GM12878 (cell line): ENCODE results near the gene KCNAB2. TPM values are rescaled to one million over a fixed set of nuclear protein-coding genes. Genes with fewer than 3 reads are reported as not detected.

Source experiments
- BMI1 ChIP-seq: fragments of 450-650 bp; IDR thresholded peaks from 2 replicates; pipeline ENCODE4 v1.6.1; 2016; ENCODE audit warnings: mild to moderate bottlenecking, moderate library complexity, borderline replicate concordance
- CREB1 ChIP-seq: IDR thresholded peaks from 2 replicates; pipeline ENCODE4 v1.6.1; 2012; ENCODE audit warnings: low read depth, mild to moderate bottlenecking, inconsistent platforms
- ESRRA ChIP-seq: IDR thresholded peaks from 2 replicates; pipeline ENCODE4 v1.6.1; 2012; ENCODE audit warnings: mild to moderate bottlenecking, low read length, improper control_type of control experiment
- MEF2B ChIP-seq: fragments of 450-650 bp; IDR thresholded peaks from 2 replicates; pipeline ENCODE4 v1.6.1; 2018; ENCODE audit warnings: mild to moderate bottlenecking, moderate library complexity; ENCODE audit not compliant: partially characterized antibody, poor library complexity, severe bottlenecking
- PAX5 ChIP-seq: IDR thresholded peaks from 2 replicates; pipeline ENCODE4 v1.6.1; 2011; ENCODE audit warnings: low read depth, low read length, borderline replicate concordance
- RAD21 ChIP-seq: IDR thresholded peaks from 2 replicates; pipeline ENCODE4 v1.6.1; 2011; ENCODE audit warnings: mild to moderate bottlenecking, low read depth, low read length, moderate library complexity; ENCODE audit not compliant: insufficient read depth
- REST ChIP-seq: IDR thresholded peaks from 2 replicates; pipeline ENCODE4 v1.6.1; 2012; ENCODE audit warnings: mild to moderate bottlenecking, low read depth, low read length
- SMC3 ChIP-seq: IDR thresholded peaks from 2 replicates; pipeline ENCODE4 v1.6.1; 2011; ENCODE audit warnings: low read length, improper control_type of control experiment, borderline replicate concordance
- TCF12 ChIP-seq: IDR thresholded peaks from 2 replicates; pipeline ENCODE4 v1.6.1; 2011; ENCODE audit warnings: low read depth, mild to moderate bottlenecking, low read length
- WRNIP1 ChIP-seq: IDR thresholded peaks from 2 replicates; pipeline ENCODE4 v1.6.1; 2011; ENCODE audit warnings: low read depth, low read length, improper control_type of control experiment, borderline replicate concordance
- YBX1 ChIP-seq: fragments of 450-650 bp; IDR thresholded peaks from 2 replicates; pipeline ENCODE4 v1.6.1; 2016; ENCODE audit warnings: antibody characterized with exemption
- polyA plus RNA-seq, 11 experiments: library from polyadenylated mRNA; depleted of rRNA in 4 of 11; unstranded in 6 of 11; stranded (reverse) in 5 of 11; fragments of >200 nt; fragmentation: Nextera tagmentation in 4 of 11; fragmentation: Illumina TruSeq in 1 of 11; extraction: Ambion mirVana in 4 of 11; extraction: Trizol in 1 of 11; gene quantifications; 1 replicate in 1 of 11; 2 replicates in 10 of 11; pipeline versions ENCODE4 v1.2.1 to v1.2.3, GENCODE V29; 2011 to 2016; ENCODE audit warnings: inconsistent platforms in 2 of 11, missing spikeins in 2 of 11, low read depth in 1 of 11
- total RNA-seq, 4 experiments: library from RNA; depleted of rRNA in 3 of 4; stranded (reverse); fragments of >200 nt in 3 of 4; fragmentation: Illumina TruSeq in 1 of 4; extraction: Trizol in 1 of 4; gene quantifications; 2 replicates each; pipeline versions ENCODE4 v1.2.1 to v1.2.3, GENCODE V29; 2013 to 2021
- TF ChIP-seq, protein P1 (sequence below): IDR thresholded peaks from 2 replicates; pipeline ENCODE4 v1.6.1; 2012; ENCODE audit warnings: low read depth, low read length, improper control_type of control experiment
- TF ChIP-seq, protein P2 (sequence below): fragments of 450-650 bp; IDR thresholded peaks from 2 replicates; pipeline ENCODE4 v1.6.1; 2017; ENCODE audit warnings: low read depth, mild to moderate bottlenecking, moderate library complexity

The KCNAB2 gene
- total and polyA plus RNA-seq, 10 of the 15 experiments (the other 5 are each of a cell fraction or from before 2014, with no cell fraction given) = 2.9 to 123 (median 62.4) TPM

- TF ChIP-seq REST (peak; percentile 93), CREB1 (no peak), TCF12 (no peak), SMC3 (0 out of 2 replicates have a peak, but pooled peaks have one; percentile 8), MEF2B (no peak), BMI1 (no peak), YBX1 (no peak), WRNIP1 (no peak), ESRRA (no peak), PAX5 (no peak), RAD21 (peak; percentile 47)
- TF ChIP-seq, protein P1, sequence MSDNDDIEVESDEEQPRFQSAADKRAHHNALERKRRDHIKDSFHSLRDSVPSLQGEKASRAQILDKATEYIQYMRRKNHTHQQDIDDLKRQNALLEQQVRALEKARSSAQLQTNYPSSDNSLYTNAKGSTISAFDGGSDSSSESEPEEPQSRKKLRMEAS = no peak
- TF ChIP-seq, protein P2, sequence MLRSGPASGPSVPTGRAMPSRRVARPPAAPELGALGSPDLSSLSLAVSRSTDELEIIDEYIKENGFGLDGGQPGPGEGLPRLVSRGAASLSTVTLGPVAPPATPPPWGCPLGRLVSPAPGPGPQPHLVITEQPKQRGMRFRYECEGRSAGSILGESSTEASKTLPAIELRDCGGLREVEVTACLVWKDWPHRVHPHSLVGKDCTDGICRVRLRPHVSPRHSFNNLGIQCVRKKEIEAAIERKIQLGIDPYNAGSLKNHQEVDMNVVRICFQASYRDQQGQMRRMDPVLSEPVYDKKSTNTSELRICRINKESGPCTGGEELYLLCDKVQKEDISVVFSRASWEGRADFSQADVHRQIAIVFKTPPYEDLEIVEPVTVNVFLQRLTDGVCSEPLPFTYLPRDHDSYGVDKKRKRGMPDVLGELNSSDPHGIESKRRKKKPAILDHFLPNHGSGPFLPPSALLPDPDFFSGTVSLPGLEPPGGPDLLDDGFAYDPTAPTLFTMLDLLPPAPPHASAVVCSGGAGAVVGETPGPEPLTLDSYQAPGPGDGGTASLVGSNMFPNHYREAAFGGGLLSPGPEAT = no peak
- TF ChIP-seq, all 136 proteins: peak for 4
Observed at GRCh38 chr1:6052543-6053205, 7.0 kb downstream of the KCNAB2 start (continued).
